Measurements from ENCODE around the gene FAM209B.

The FAM209B gene

DNA sequence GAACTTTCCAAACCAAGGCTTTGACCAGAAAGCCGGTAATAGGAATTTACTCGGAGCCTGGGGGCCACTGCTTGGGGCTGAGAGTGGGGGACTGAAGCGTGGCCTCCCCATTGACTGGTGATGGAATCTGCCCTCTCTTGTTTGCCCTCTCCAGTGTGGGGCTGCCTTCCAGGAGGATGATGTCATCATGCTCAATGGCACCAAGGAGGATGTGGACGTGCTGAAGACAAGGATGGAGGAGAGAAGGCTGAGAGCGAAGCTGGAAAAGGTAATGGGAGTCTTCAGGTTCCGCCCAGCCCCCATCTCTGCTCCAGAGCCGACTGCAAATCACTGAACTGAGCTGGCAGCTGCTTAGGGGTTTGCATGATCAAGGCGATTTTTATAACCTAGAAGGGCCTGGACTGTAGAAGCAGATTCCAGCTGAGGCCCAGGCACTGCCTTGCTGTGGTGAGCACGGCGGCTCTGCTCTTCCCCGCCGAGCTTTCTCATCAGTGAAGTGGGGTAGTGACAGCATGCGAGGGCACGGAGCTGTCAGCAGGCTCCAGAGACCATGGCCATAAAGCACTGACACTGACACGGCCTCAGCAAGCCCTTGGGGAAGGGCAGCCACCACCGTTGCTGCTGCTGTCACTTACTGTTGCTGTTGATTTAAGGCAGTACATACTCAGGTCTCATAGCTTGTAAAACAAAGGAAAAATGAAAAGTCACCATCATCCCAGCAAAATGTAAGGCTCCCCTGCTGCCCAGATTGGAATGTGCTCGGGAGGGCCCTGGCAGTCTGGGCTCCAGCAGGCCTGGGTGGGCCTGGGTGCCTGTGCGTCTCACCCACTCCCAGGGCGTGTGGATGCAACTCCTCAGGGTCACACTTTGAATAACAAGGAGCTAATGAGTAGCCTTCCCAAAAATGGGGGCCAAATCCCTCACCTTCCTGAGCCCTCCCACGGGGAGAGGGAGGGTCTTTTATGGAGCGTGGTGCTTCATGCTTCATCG, 19.6 kb upstream of the FAM209B start:
- H3K27ac ChIP-seq (ENCODE audit: poor library complexity, severe bottlenecking) = no peak overlapping the region
- DNase-seq (ENCODE audit: low spot score) = peak; percentile 72
- no peak; the same call in 2 of the 3 replicates for ATAC-seq (ENCODE audit: low read depth)
- TF ChIP-seq, protein P1, sequence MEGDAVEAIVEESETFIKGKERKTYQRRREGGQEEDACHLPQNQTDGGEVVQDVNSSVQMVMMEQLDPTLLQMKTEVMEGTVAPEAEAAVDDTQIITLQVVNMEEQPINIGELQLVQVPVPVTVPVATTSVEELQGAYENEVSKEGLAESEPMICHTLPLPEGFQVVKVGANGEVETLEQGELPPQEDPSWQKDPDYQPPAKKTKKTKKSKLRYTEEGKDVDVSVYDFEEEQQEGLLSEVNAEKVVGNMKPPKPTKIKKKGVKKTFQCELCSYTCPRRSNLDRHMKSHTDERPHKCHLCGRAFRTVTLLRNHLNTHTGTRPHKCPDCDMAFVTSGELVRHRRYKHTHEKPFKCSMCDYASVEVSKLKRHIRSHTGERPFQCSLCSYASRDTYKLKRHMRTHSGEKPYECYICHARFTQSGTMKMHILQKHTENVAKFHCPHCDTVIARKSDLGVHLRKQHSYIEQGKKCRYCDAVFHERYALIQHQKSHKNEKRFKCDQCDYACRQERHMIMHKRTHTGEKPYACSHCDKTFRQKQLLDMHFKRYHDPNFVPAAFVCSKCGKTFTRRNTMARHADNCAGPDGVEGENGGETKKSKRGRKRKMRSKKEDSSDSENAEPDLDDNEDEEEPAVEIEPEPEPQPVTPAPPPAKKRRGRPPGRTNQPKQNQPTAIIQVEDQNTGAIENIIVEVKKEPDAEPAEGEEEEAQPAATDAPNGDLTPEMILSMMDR (IDR thresholded peaks at IDR 0.05; ENCODE audit: poor library complexity, severe bottlenecking) = no peak
- no peaks in the 10 kb centered on the region for H3K9me3 ChIP-seq (ENCODE audit: severe bottlenecking)
- H3K27me3 ChIP-seq (ENCODE audit: insufficient read depth, poor library complexity, severe bottlenecking) = no peaks in the 10 kb centered on the region
- H3K4me1 ChIP-seq (ENCODE audit: insufficient read depth, poor library complexity, severe bottlenecking) = no peaks in the 10 kb centered on the region
- H3K36me3 ChIP-seq (ENCODE audit: low read depth) = peaks cover 50% of the 10 kb centered on the region
- H3K4me3 ChIP-seq (ENCODE audit: severe bottlenecking) = no peak overlapping the region

DNA sequence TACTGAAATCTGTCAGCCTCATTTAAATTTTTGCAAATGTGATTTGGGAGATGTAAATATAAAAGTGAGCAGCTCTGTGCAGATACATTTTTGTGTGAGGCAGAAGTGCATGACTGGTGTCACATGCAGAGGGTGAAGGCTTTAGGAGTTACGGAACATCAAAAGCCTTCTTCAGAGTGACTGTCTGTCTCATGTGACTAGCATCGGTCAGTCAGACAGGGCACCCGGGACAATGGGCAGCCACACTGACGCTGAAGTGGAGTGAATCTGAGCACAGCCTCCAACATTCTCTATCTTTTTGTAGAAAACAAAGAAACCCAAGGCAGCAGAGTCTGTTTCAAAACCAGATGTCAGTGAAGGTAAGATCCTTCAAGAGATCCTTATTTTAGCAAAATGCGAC, 16.4 kb upstream of the FAM209B start:
- Histone ChIP-seq H3K36me3 (ENCODE audit: low read depth) (peaks cover 65% of the 10 kb centered on the region), H3K9me3 (ENCODE audit: severe bottlenecking) (peaks cover 7% of the 10 kb centered on the region), H3K27ac (ENCODE audit: poor library complexity, severe bottlenecking) (no peak overlapping the region), H3K4me3 (ENCODE audit: severe bottlenecking) (no peak overlapping the region), H3K27me3 (ENCODE audit: insufficient read depth, poor library complexity, severe bottlenecking) (no peaks in the 10 kb centered on the region), H3K4me1 (ENCODE audit: insufficient read depth, poor library complexity, severe bottlenecking) (no peaks in the 10 kb centered on the region)
- no peak for ATAC-seq (ENCODE audit: low read depth)
- DNase-seq (ENCODE audit: low spot score) = peak; percentile 44
- TF ChIP-seq, protein P1 (IDR thresholded peaks at IDR 0.05; ENCODE audit: poor library complexity, severe bottlenecking) = no peak

DNA sequence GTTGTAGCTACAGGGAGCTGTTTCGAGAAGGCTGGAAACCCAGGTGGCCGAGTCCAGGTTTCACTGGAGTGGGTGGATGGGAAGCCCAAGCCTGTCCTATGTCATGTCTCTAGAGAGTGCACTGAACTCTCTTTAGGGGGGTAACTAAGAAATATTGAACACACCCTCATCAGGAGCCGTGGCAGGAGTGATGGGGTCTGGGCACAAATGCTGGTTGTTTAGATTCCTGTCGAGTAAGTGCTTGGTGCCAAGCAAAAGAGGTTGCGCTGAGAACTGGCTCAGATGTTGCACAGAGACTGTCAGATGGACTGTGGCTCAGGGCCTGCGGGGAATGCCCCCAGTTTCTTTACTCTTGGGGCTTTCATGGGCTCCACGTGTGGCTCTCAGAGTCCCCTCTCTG, 15.8 kb upstream of the FAM209B start:
- TF ChIP-seq, protein P1 (IDR thresholded peaks at IDR 0.05; ENCODE audit: poor library complexity, severe bottlenecking) = no peak
- Histone ChIP-seq H3K9me3 (ENCODE audit: severe bottlenecking) (peaks cover 7% of the 10 kb centered on the region), H3K36me3 (ENCODE audit: low read depth) (peaks cover 65% of the 10 kb centered on the region), H3K27ac (ENCODE audit: poor library complexity, severe bottlenecking) (no peak overlapping the region), H3K4me3 (ENCODE audit: severe bottlenecking) (no peak overlapping the region), H3K27me3 (ENCODE audit: insufficient read depth, poor library complexity, severe bottlenecking) (no peaks in the 10 kb centered on the region), H3K4me1 (ENCODE audit: insufficient read depth, poor library complexity, severe bottlenecking) (no peaks in the 10 kb centered on the region)
- ATAC-seq (ENCODE audit: low read depth) (no peak), DNase-seq (ENCODE audit: low spot score) (peak; percentile 57)

DNA sequence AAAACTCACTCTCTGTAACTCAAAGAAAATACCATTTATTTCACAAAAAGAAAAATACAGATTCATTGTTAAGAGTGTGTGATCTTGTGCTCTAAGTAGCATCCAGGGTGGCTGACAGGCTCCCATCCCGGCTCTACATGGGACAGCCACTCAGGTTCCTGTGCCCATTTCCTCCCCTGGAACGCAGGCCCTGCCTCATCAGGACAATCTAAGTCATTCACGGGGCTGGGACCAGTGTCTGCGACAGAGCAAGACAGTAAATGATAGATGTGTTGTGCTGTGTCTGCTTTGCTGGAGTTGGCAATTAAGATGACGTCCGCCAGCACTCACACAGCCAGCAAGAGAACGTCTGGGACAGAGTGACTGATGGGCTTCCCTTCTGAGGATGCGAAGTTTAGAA, 15.4 kb upstream of the FAM209B start:
- ATAC-seq (ENCODE audit: low read depth) (no peak), DNase-seq (ENCODE audit: low spot score) (peak; percentile 71)
- Histone ChIP-seq H3K36me3 (ENCODE audit: low read depth) (peaks cover 65% of the 10 kb centered on the region), H3K27me3 (ENCODE audit: insufficient read depth, poor library complexity, severe bottlenecking) (no peaks in the 10 kb centered on the region), H3K27ac (ENCODE audit: poor library complexity, severe bottlenecking) (no peak overlapping the region), H3K4me1 (ENCODE audit: insufficient read depth, poor library complexity, severe bottlenecking) (no peaks in the 10 kb centered on the region), H3K4me3 (ENCODE audit: severe bottlenecking) (no peak overlapping the region), H3K9me3 (ENCODE audit: severe bottlenecking) (peaks cover 7% of the 10 kb centered on the region)
- TF ChIP-seq, protein P1 (IDR thresholded peaks at IDR 0.05; ENCODE audit: poor library complexity, severe bottlenecking) = no peak

DNA sequence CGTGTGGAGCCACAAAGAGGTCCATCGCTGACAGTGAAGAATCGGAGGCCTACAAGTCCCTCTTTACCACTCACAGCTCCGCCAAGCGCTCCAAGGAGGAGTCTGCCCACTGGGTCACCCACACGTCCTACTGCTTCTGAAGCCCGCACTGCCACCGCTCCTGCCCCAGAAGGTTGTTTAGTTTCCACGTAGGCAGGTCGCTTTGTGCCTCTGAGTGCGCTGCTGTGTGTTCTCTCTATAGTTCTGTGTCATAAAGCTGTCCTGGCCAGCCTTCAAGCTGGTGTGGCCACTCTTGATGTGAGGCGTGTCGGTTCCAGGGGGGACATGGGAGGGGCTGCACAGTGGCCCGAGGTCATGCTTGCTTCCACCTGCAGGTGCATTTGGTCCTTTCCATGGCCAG, 14.9 kb upstream of the FAM209B start:
- DNase-seq (ENCODE audit: low spot score) (peak; percentile 81), ATAC-seq (ENCODE audit: low read depth) (no peak)
- peaks cover 7% of the 10 kb centered on the region for H3K9me3 ChIP-seq (ENCODE audit: severe bottlenecking)
- TF ChIP-seq, protein P1 (IDR thresholded peaks at IDR 0.05; ENCODE audit: poor library complexity, severe bottlenecking) = no peak
- H3K36me3 ChIP-seq (ENCODE audit: low read depth) = peaks cover 62% of the 10 kb centered on the region
- H3K4me3 ChIP-seq (ENCODE audit: severe bottlenecking) = no peak overlapping the region
- H3K27me3 ChIP-seq (ENCODE audit: insufficient read depth, poor library complexity, severe bottlenecking) = no peaks in the 10 kb centered on the region
- H3K4me1 ChIP-seq (ENCODE audit: insufficient read depth, poor library complexity, severe bottlenecking) = no peaks in the 10 kb centered on the region
- no peak overlapping the region for H3K27ac ChIP-seq (ENCODE audit: poor library complexity, severe bottlenecking)
